Pancreas (tissue), 10 donors: ENCODE measurements around the gene PCSK9. TPM values are rescaled to one million over a fixed set of nuclear protein-coding genes. Genes with fewer than 3 reads are reported as not detected.

Source experiments
- ATAC-seq, 4 donors: fragments of 200-7000 bp; cut with Tn5 transposase; one replicate each; pipeline versions ENCODE4 v1.8.0 to v1.9.1; 2020; ENCODE audit warnings: mild to moderate bottlenecking in 4 of 4, moderate library complexity in 4 of 4
- DNase-seq, 6 donors: peaks; one replicate each; pipeline ENCODE4 v3.0.0-alpha.2; 2020
- FAIRE-seq: peaks from 2 replicates; lab custom pipeline; 2012; peaks lifted over from hg19 to GRCh38; lab: Jason Lieb, UNC
- H3K27ac ChIP-seq, 4 donors: fragments of 200-600 bp; sonication (generic); 1 replicate in 3 of 4; 2 replicates in 1 of 4; pipeline versions ENCODE4 v1.5.0 to v1.8.0; 2020
- H3K27me3 ChIP-seq, 4 donors: fragments of 200-600 bp; one replicate each; pipeline ENCODE4 v1.8.0; 2021
- H3K36me3 ChIP-seq, 3 donors: fragments of 200-600 bp; sonication (generic) in 1 of 3; one replicate each; pipeline versions ENCODE4 v1.5.0 to v1.8.0; 2020 to 2021
- H3K4me1 ChIP-seq, 3 donors: fragments of 200-600 bp; one replicate each; pipeline ENCODE4 v1.8.0; 2021
- H3K4me3 ChIP-seq, 4 donors: fragments of 200-600 bp; sonication (generic) in 2 of 4; one replicate each; pipeline versions ENCODE4 v1.5.0 to v1.8.0; 2020 to 2021
- H3K9me3 ChIP-seq, 4 donors: fragments of 200-600 bp; one replicate each; pipeline ENCODE4 v1.8.0; 2021
- WGBS, 2 donors: extraction: QIAGEN DNeasy Blood & Tissue Kit; methylation state at CpG; one replicate each; pipeline ENCODE4 v1.1.7; 2013; 5-methylcytosine and 5-hydroxymethylcytosine counted together
- intact Hi-C, 3 donors: fragments of 100-400 bp; cut with DNase I; formaldehyde crosslinking; loops; one replicate each; pipeline versions ENCODE4 v1.11.1 to v1.14.2; 2022
- polyA plus RNA-seq, 2 donors: library from polyadenylated mRNA; stranded (reverse); fragments of 200-250 nt; gene quantifications; one replicate each; pipeline ENCODE4 v1.2.3, GENCODE V29; 2013
- total RNA-seq, 6 donors: library from RNA; stranded (reverse); fragmentation: NEBNext Ultra II Directional in 4 of 6; extraction: Animal tissue kit (Norgen Biotek cat#: 25700) in 4 of 6; gene quantifications; one replicate each; pipeline versions ENCODE4 v1.2.1 to v1.2.4, GENCODE V29; 2021 to 2023
- TF ChIP-seq, protein P1 (sequence below), 4 donors: fragments of 200-600 bp; sonication (generic) in 3 of 4; IDR thresholded peaks; one replicate each; pipeline versions ENCODE4 v1.5.0 to v1.8.0; 2021; ENCODE audit warnings: antibody characterized with exemption in 4 of 4
- donor health status: healthy with polysubstance abuse.
- donor health status: DM: no; HTN: no; CAD: no; lungs with moderate emphysema.
- donor health status: DM: no; HTN: no; CAD: no.
- donor health status: control.
- donor health status: control.
- donor health status: Bipolar disorder and iron deficiency.
- donor health status: DM: yes; HTN: yes; CAD: no.
- donor health status: DM: no; HTN: no; CAD: no.
- donor health status: DM: no; HTN: no; CAD: no.
- donor health status: DM: yes; HTN: yes; CAD: no.

The PCSK9 gene
- total and polyA plus RNA-seq, 8 donors: 0.95 to 10.1 (median 2.5) TPM

GRCh38 chr1:55057956-55058298, 18.6 kb downstream of the PCSK9 start:
- H3K36me3 ChIP-seq: no peaks in the 10 kb centered on the region
- no peak overlapping the region for H3K27ac ChIP-seq
- H3K27me3 ChIP-seq: no peaks in the 10 kb centered on the region
- TF ChIP-seq, protein P1, sequence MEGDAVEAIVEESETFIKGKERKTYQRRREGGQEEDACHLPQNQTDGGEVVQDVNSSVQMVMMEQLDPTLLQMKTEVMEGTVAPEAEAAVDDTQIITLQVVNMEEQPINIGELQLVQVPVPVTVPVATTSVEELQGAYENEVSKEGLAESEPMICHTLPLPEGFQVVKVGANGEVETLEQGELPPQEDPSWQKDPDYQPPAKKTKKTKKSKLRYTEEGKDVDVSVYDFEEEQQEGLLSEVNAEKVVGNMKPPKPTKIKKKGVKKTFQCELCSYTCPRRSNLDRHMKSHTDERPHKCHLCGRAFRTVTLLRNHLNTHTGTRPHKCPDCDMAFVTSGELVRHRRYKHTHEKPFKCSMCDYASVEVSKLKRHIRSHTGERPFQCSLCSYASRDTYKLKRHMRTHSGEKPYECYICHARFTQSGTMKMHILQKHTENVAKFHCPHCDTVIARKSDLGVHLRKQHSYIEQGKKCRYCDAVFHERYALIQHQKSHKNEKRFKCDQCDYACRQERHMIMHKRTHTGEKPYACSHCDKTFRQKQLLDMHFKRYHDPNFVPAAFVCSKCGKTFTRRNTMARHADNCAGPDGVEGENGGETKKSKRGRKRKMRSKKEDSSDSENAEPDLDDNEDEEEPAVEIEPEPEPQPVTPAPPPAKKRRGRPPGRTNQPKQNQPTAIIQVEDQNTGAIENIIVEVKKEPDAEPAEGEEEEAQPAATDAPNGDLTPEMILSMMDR (IDR thresholded peaks at IDR 0.05): no peak
- FAIRE-seq: no peak
- 92 to 93% methylated on average over 6 of the region's 6 CpGs for WGBS, 2 donors
- intact Hi-C loops: no loop called here
- no peaks in the 10 kb centered on the region for H3K4me1 ChIP-seq
- no peaks in the 10 kb centered on the region for H3K9me3 ChIP-seq
- DNase-seq: peak in 1 of 6 donors; percentile 6
- no peak overlapping the region for H3K4me3 ChIP-seq
- ATAC-seq: no peak

- 85 to 86% methylated on average over 14 of the region's 14 CpGs for WGBS, 2 donors
- FAIRE-seq: no peak
- no peak overlapping the region for H3K4me3 ChIP-seq
Observed at GRCh38 chr1:55059302-55060132, 20.2 kb downstream of the PCSK9 start.

DNA sequence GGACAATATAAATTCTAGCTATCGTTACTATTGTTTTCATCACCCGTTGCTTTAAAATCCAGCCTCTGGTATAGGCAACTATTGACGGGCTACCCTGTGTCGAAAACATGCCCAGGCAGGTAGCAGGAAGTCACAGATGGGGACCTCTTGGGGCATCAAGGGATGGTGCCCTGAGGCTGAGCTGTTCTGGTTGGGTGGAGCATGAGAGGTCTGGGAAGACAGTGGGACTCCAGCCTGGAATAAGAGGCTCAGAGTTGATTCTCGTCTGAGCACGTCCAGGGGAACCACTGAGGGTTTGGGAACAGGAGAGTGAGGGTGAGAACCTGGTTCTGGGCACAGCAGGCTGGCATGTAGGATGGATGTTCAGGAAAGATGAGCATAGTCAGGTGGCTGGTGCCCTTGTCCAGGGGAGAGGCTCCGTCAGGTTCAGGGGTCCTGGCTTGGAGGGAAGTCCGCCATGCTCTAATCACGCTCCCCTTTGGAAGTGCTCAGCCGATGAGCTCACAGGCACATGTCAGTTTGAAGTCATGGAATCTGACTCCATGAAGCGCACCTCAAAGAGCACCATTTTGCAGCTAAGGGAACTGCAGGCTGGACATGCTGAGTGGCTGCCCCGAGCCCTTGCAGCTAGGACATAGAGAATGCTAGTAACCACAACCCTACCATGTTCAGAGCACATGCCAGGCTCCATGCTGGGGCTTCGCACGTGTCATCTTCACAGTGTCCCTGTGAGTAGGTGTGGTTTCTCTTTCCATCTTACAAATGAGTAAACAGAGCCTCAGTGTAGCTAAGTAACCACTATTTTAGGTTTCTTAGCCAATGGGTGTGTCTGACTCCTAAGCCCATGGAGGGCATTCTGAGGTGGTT, 21.0 kb downstream of the PCSK9 start:
- WGBS, 2 donors: 92 to 93% methylated on average over 14 of the region's 14 CpGs
- Histone ChIP-seq H3K27ac (no peak overlapping the region), H3K4me3 (no peak overlapping the region), H3K27me3 (no peaks in the 10 kb centered on the region), H3K4me1 (no peaks in the 10 kb centered on the region), H3K36me3 (no peaks in the 10 kb centered on the region), H3K9me3 (no peaks in the 10 kb centered on the region)
- FAIRE-seq: no peak
- DNase-seq: no peak
- intact Hi-C loops: no loop called here
- no peak for ATAC-seq
- TF ChIP-seq, protein P1 (IDR thresholded peaks at IDR 0.05): no peak

More at GRCh38 chr1:55059302-55060132, 20.2 kb downstream of the PCSK9 start:
- Histone ChIP-seq H3K9me3 (no peaks in the 10 kb centered on the region), H3K36me3 (no peaks in the 10 kb centered on the region), H3K27me3 (no peaks in the 10 kb centered on the region), H3K4me1 (no peaks in the 10 kb centered on the region), H3K27ac (no peak overlapping the region)
- TF ChIP-seq, protein P1 (IDR thresholded peaks at IDR 0.05): no peak
- DNase-seq (no peak), ATAC-seq (no peak)
- intact Hi-C loops: no loop called here

DNA sequence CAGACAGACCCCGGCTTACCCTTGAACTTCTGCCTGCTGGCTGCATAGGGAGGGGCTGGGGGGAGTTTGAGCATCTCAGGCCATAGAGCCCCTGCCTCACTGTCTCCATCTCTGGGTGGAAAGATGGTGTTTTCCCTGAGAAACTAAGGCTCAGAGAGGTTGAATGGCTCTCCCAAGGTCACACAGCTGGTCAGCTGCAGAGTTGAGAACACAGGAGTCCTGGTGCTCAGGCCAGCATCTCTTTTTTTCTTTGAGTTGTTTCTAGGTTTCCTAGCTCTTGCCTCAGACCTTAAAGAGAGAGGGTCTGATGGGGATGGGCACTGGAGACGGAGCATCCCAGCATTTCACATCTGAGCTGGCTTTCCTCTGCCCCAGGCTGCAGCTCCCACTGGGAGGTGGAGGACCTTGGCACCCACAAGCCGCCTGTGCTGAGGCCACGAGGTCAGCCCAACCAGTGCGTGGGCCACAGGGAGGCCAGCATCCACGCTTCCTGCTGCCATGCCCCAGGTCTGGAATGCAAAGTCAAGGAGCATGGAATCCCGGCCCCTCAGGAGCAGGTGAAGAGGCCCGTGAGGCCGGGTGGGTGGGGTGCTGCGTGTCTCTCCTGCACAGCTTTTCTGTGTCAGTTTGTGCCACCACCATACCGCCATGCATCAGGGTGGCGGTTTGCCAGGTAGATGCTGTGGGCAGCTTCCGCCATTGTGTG, 21.8 kb downstream of the PCSK9 start:
- DNase-seq (peak in 1 of 6 donors; percentile 5), ATAC-seq (no peak), FAIRE-seq (no peak)
- H3K36me3 ChIP-seq: no peaks in the 10 kb centered on the region
- H3K27me3 ChIP-seq: no peaks in the 10 kb centered on the region
- no peak overlapping the region for H3K4me3 ChIP-seq
- intact Hi-C loops: no loop called here
- no peak overlapping the region for H3K27ac ChIP-seq
- H3K9me3 ChIP-seq: no peaks in the 10 kb centered on the region
- H3K4me1 ChIP-seq: no peaks in the 10 kb centered on the region
- TF ChIP-seq, protein P1 (IDR thresholded peaks at IDR 0.05): no peak
- WGBS, 2 donors: 83 to 88% methylated on average over 13 of the region's 13 CpGs
